22Rv1 (cell line): Measurements from ENCODE around the gene RIMS4.

Experiments
- H3K27ac ChIP-seq: fragments of 450-650 bp; 2 replicates; pipeline ENCODE4 v1.5.1; 2017
- ZFX ChIP-seq: fragments of 450-650 bp; IDR thresholded peaks from 2 replicates; pipeline ENCODE4 v1.6.1; 2017; ENCODE audit warnings: antibody characterized with exemption, borderline replicate concordance
- TF ChIP-seq, protein P1 (sequence below): fragments of 450-650 bp; IDR thresholded peaks from 2 replicates; pipeline ENCODE4 v1.5.1; 2017; ENCODE audit warnings: mild to moderate bottlenecking

The RIMS4 gene

DNA sequence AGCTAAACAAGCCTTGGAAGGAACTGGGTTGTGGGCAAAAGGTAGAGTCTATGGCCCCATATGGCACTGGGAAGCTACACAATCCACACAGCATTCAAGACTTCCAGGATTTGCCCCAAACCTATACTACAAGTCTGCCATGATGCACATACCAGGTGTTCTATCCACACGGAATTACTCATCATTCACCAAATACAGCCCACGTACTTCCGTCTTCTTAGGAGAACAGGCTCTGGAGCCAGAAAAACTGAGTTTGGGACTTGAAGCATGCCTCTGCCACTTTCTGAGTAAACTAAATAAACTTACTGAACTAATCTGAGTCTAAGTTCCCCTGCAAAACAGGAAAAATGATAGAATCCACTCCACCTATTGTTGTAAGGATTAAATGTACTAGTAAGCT, 28.6 kb downstream of the RIMS4 start:
- TF ChIP-seq, protein P1, sequence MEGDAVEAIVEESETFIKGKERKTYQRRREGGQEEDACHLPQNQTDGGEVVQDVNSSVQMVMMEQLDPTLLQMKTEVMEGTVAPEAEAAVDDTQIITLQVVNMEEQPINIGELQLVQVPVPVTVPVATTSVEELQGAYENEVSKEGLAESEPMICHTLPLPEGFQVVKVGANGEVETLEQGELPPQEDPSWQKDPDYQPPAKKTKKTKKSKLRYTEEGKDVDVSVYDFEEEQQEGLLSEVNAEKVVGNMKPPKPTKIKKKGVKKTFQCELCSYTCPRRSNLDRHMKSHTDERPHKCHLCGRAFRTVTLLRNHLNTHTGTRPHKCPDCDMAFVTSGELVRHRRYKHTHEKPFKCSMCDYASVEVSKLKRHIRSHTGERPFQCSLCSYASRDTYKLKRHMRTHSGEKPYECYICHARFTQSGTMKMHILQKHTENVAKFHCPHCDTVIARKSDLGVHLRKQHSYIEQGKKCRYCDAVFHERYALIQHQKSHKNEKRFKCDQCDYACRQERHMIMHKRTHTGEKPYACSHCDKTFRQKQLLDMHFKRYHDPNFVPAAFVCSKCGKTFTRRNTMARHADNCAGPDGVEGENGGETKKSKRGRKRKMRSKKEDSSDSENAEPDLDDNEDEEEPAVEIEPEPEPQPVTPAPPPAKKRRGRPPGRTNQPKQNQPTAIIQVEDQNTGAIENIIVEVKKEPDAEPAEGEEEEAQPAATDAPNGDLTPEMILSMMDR, result no peak
- TF ChIP-seq ZFX, result no peak
- no peak overlapping the region for H3K27ac ChIP-seq

DNA sequence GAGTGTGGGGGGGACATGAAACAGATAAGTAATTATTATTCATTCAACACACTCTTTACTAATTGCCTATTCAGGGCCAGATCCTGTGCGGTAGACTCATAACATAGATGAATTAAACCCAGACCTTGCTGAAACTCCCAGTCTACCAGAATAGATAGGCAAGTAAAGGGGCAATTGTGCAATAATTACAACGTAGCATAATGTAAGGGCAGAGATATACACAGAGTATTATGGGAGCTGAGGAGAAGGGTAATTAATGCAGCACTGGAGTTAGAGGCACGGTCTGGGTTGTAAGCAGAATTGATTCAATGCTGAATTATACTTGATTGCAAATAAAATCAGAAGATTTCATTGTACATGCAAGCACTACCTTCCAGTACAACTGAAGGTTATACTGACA, 29.2 kb downstream of the RIMS4 start:
- no peak for TF ChIP-seq ZFX
- TF ChIP-seq, protein P1, result no peak
- H3K27ac ChIP-seq, result no peak overlapping the region

DNA sequence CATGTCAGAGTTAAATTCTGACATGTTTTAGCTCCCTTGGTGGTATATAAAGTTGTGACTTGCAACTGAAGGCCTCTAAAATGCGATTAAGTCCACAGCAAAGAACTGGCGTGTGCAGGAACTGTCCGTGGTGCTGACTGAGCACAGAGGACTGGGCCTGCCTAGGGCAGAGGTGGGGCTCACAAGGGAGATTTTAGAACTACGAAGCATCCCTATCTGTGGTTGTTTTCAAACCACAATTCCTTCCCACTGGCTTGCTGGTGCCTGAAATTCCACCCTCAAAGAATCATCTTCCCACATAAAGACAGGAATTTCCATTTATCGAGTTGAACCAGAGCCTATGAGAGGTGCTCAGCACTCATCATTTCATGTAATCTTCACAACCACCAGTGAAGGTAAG, 30.1 kb downstream of the RIMS4 start:
- H3K27ac ChIP-seq, result no peak overlapping the region
- TF ChIP-seq ZFX, result no peak
- TF ChIP-seq, protein P1, result no peak

DNA sequence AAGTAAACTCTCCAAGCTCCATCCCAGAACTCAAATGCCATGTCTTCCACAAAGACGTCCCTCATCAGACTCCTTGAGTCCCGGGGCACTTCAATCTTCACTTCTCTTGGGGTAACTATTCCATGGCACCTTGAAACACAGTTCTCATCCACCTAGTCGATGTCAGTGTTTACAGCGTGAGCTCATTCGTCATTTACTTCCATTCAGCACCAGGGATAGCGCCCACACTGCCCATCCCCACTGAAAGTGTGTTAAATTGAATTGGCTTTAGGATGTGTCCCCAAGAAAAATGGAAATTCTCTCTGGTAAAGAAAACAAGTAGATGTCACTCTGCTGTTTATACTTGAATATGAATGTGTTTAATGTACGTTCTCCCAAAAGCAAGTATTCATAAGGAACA, 33.4 kb downstream of the RIMS4 start:
- TF ChIP-seq ZFX, result no peak
- TF ChIP-seq, protein P1, result no peak

DNA sequence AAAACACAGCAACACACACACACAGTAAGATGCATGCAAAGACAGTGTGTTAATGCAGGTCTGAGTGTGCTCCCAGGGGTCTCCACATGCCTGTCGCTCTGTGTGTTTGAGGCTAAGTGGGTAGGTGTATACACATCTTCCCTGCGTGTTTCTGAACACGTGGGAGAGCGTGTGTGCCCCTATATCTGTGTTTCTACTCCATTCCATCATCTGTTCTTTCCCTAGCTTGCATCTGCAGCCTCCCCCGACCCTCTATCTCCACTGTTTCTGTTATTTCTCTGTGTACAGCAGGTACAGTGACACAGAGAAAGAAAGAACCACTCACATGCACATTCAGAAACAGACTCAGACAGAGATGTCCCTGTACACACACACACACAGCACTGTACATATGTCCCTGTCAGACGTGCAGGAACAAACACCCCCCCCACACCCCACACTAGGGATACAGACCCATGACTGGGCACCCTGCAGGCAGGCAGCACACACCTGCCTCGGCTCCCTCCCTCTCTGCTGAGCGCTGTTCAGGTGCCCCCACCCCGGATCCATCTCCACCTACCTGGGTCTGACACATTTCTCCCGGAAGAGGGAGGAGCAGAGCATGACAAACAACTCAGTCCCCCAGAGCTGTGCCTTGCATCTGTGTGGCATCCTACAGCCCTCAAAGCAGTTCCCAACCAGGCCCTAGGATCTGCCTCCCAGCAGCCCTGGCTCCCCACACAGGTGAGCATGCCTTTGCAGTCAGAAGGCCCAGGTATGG, 37.1 kb downstream of the RIMS4 start:
- H3K27ac ChIP-seq, result no peak overlapping the region
- TF ChIP-seq ZFX, result no peak
- TF ChIP-seq, protein P1, result no peak

More for the DNA sequence above, 33.4 kb downstream of the RIMS4 start:
- no peak overlapping the region for H3K27ac ChIP-seq

DNA sequence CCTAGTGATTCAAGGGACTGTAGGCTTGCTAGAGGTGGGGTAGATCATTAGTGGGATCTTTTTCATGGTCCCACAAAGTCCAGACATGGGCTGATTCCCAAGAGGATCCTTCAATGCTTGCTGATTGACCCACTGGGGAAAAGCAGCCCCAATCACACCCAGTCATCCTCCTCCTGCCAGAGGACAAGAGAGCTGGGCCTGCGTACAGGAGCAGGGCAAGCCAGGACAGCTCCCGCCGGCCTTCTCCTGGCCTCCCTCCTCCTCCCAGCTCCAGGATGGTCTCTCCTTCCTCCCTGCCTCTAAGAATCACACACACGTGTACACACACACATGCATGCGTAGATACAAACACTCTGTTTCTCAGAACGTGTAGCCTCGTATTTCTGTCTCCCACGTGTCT, 37.7 kb downstream of the RIMS4 start:
- no peak overlapping the region for H3K27ac ChIP-seq
- TF ChIP-seq, protein P1, result no peak
- no peak for TF ChIP-seq ZFX

DNA sequence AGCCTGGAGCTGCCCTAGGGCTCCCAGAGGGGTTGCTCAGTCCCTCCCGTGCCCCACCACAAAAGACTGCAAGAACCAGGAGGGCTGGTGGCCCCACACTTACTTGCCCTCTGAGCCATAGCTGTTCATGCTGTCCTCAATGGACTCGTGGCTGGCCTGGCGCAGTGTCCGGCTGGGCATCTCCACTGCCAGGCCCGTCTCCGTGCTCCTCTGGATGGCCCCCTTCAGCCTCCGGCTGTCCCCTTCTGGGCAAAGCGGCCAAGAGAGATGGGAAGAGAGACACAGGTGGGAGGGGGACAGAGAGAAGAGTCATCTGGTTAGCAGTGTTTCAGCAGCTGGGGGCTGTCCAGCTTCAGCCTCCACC, 39.2 kb downstream of the RIMS4 start:
- no peak overlapping the region for H3K27ac ChIP-seq
- TF ChIP-seq, protein P1, result no peak
- no peak for TF ChIP-seq ZFX
